Neural cell (in vitro differentiated cells): ENCODE measurements around the gene AKAP9.

Experiments
- CTCF ChIP-seq: fragments of 450-650 bp; IDR thresholded peaks from 2 replicates; pipeline ENCODE4 v1.5.1; 2014; ENCODE audit warnings: antibody characterized with exemption, mild to moderate bottlenecking, moderate library complexity; ENCODE audit not compliant: poor library complexity, severe bottlenecking
- EP300 ChIP-seq: fragments of 450-650 bp; conservative IDR thresholded peaks from 2 replicates; pipeline ENCODE4 v1.6.1; 2014; ENCODE audit warnings: antibody characterized with exemption, mild to moderate bottlenecking, moderate library complexity; ENCODE audit not compliant: poor library complexity, severe bottlenecking
- EZH2 ChIP-seq: fragments of 200-600, 300-800 bp; shearing (Covaris generic), sonication (generic); IDR thresholded peaks from 2 replicates; pipeline ENCODE4 v1.6.1; 2014; ENCODE audit warnings: antibody characterized with exemption, low read length, borderline replicate concordance, mild to moderate bottlenecking; ENCODE audit not compliant: insufficient read depth, poor library complexity, severe bottlenecking
- MXI1 ChIP-seq: fragments of 450-650 bp; conservative IDR thresholded peaks from 2 replicates; pipeline ENCODE4 v1.6.1; 2014; ENCODE audit warnings: antibody characterized with exemption, mild to moderate bottlenecking; ENCODE audit not compliant: poor library complexity, severe bottlenecking
- POLR2AphosphoS5 ChIP-seq: IDR thresholded peaks from 2 replicates; pipeline ENCODE4 v1.6.1; 2012
- RAD21 ChIP-seq: fragments of 450-650 bp; conservative IDR thresholded peaks from 2 replicates; pipeline ENCODE4 v1.6.1; 2014; ENCODE audit warnings: antibody characterized with exemption, mild to moderate bottlenecking, moderate library complexity
- REST ChIP-seq: IDR thresholded peaks from 2 replicates; pipeline ENCODE4 v1.6.1; 2012; ENCODE audit warnings: borderline replicate concordance
- TAF1 ChIP-seq: IDR thresholded peaks from 2 replicates; pipeline ENCODE4 v1.6.1; 2012; ENCODE audit warnings: low read depth

GRCh38 chr7:92075455-92076158 lies 134.9 kb downstream of the AKAP9 start:
- no peak for TF ChIP-seq CTCF
- TF ChIP-seq POLR2AphosphoS5 = no peak
- TF ChIP-seq TAF1 = no peak
- TF ChIP-seq EZH2 = no peak
- no peak for TF ChIP-seq EP300
- no peak for TF ChIP-seq REST
- no peak for TF ChIP-seq RAD21
- no peak for TF ChIP-seq MXI1
